HUES6 (cell line): ENCODE results near the gene OTULINL.

Experiments used
- H3K27ac ChIP-seq: 2 replicates; pipeline ENCODE4 v1.7.0; 2013; ENCODE audit warnings: low read depth, mild to moderate bottlenecking, low read length, inconsistent platforms
- H3K27me3 ChIP-seq: 2 replicates; pipeline ENCODE4 v1.6.1; 2013; ENCODE audit warnings: low read length; ENCODE audit not compliant: control insufficient read depth, insufficient read depth
- H3K36me3 ChIP-seq: 2 replicates; pipeline ENCODE4 v1.6.1; 2013; ENCODE audit warnings: low read length; ENCODE audit not compliant: control insufficient read depth, insufficient read depth
- H3K4me1 ChIP-seq: 2 replicates; pipeline ENCODE4 v1.6.1; 2013; ENCODE audit warnings: low read length; ENCODE audit not compliant: control insufficient read depth, insufficient read depth
- H3K4me3 ChIP-seq: 2 replicates; pipeline ENCODE4 v1.5.1; 2013; ENCODE audit warnings: low read depth, low read length
- H3K9ac ChIP-seq: one replicate; pipeline ENCODE4 v1.6.1; 2013; ENCODE audit warnings: mild to moderate bottlenecking, low read length
- H3K9me3 ChIP-seq: 2 replicates; pipeline ENCODE4 v1.6.1; 2013; ENCODE audit warnings: low read depth, low read length; ENCODE audit not compliant: control insufficient read depth, insufficient read depth

The OTULINL gene

GRCh38 chr5:14588758-14589543, 7.4 kb downstream of the OTULINL start:
- no peak overlapping the region for H3K27ac ChIP-seq
- no peaks in the 10 kb centered on the region for H3K36me3 ChIP-seq
- H3K4me1 ChIP-seq: no peaks in the 10 kb centered on the region
- H3K27me3 ChIP-seq: peaks cover 5% of the 10 kb centered on the region; the same call in 1 of the 2 replicates
- H3K4me3 ChIP-seq: no peak overlapping the region
- no peaks in the 10 kb centered on the region for H3K9me3 ChIP-seq
- H3K9ac ChIP-seq: no peak overlapping the region

- Histone ChIP-seq H3K27me3 (no peaks in the 10 kb centered on the region), H3K9ac (no peak overlapping the region), H3K36me3 (no peaks in the 10 kb centered on the region), H3K9me3 (no peaks in the 10 kb centered on the region), H3K4me3 (no peak overlapping the region), H3K4me1 (no peaks in the 10 kb centered on the region), H3K27ac (no peak overlapping the region)
Measured at GRCh38 chr5:14590949-14591348, 9.4 kb downstream of the OTULINL start.

GRCh38 chr5:14591548-14591947, 10.0 kb downstream of the OTULINL start:
- no peaks in the 10 kb centered on the region for H3K4me1 ChIP-seq
- no peaks in the 10 kb centered on the region for H3K27me3 ChIP-seq
- H3K4me3 ChIP-seq: no peak overlapping the region
- no peaks in the 10 kb centered on the region for H3K36me3 ChIP-seq
- H3K9ac ChIP-seq: no peak overlapping the region
- no peak overlapping the region for H3K27ac ChIP-seq
- no peaks in the 10 kb centered on the region for H3K9me3 ChIP-seq

- Histone ChIP-seq H3K9ac (no peak overlapping the region), H3K36me3 (no peaks in the 10 kb centered on the region), H3K4me1 (no peaks in the 10 kb centered on the region), H3K27ac (no peak overlapping the region), H3K9me3 (no peaks in the 10 kb centered on the region), H3K4me3 (no peak overlapping the region), H3K27me3 (no peaks in the 10 kb centered on the region)
Measured at GRCh38 chr5:14593326-14594021, 11.9 kb downstream of the OTULINL start.

- no peaks in the 10 kb centered on the region for H3K36me3 ChIP-seq
- no peaks in the 10 kb centered on the region for H3K4me1 ChIP-seq
- H3K27me3 ChIP-seq: no peaks in the 10 kb centered on the region
- H3K9ac ChIP-seq: no peak overlapping the region
- no peak overlapping the region for H3K27ac ChIP-seq
- H3K9me3 ChIP-seq: no peaks in the 10 kb centered on the region
- H3K4me3 ChIP-seq: no peak overlapping the region
Measured at GRCh38 chr5:14594378-14595074, 12.9 kb downstream of the OTULINL start.

GRCh38 chr5:14595189-14595588, 13.6 kb downstream of the OTULINL start:
- no peak overlapping the region for H3K9ac ChIP-seq
- no peaks in the 10 kb centered on the region for H3K36me3 ChIP-seq
- H3K4me3 ChIP-seq: no peak overlapping the region
- no peak overlapping the region for H3K27ac ChIP-seq
- H3K4me1 ChIP-seq: no peaks in the 10 kb centered on the region
- H3K27me3 ChIP-seq: no peaks in the 10 kb centered on the region
- no peaks in the 10 kb centered on the region for H3K9me3 ChIP-seq

- H3K9ac ChIP-seq: no peak overlapping the region
- H3K36me3 ChIP-seq: no peaks in the 10 kb centered on the region
- no peaks in the 10 kb centered on the region for H3K4me1 ChIP-seq
- no peaks in the 10 kb centered on the region for H3K27me3 ChIP-seq
- H3K9me3 ChIP-seq: no peaks in the 10 kb centered on the region
- no peak overlapping the region for H3K27ac ChIP-seq
- H3K4me3 ChIP-seq: no peak overlapping the region
Measured at GRCh38 chr5:14595891-14596290, 14.3 kb downstream of the OTULINL start.

GRCh38 chr5:14597080-14597479, 15.5 kb downstream of the OTULINL start:
- Histone ChIP-seq H3K36me3 (no peaks in the 10 kb centered on the region), H3K4me3 (no peak overlapping the region), H3K27ac (no peak overlapping the region), H3K9ac (no peak overlapping the region), H3K27me3 (no peaks in the 10 kb centered on the region), H3K9me3 (no peaks in the 10 kb centered on the region), H3K4me1 (no peaks in the 10 kb centered on the region)

- Histone ChIP-seq H3K27ac (no peak overlapping the region), H3K9me3 (no peaks in the 10 kb centered on the region), H3K4me3 (no peak overlapping the region), H3K27me3 (no peaks in the 10 kb centered on the region), H3K36me3 (no peaks in the 10 kb centered on the region), H3K9ac (no peak overlapping the region), H3K4me1 (no peaks in the 10 kb centered on the region)
Measured at GRCh38 chr5:14598225-14598624, 16.6 kb downstream of the OTULINL start.

GRCh38 chr5:14599476-14600127, 18.0 kb downstream of the OTULINL start:
- Histone ChIP-seq H3K4me3 (no peak overlapping the region), H3K27me3 (no peaks in the 10 kb centered on the region), H3K27ac (no peak overlapping the region), H3K9me3 (no peaks in the 10 kb centered on the region), H3K9ac (no peak overlapping the region), H3K4me1 (no peaks in the 10 kb centered on the region), H3K36me3 (no peaks in the 10 kb centered on the region)
